SK-N-DZ (cell line): Measurements from ENCODE around the gene MTMR10.
A peak's percentile ranks its signal among the peaks of the same experiment; 100 is the strongest.

Experiments
- DNase-seq: peaks from one replicate; pipeline ENCODE4 v3.0.0-alpha.2; 2015; ENCODE audit warnings: low spot score

The MTMR10 gene

GRCh38 chr15:31013863-31014607, 22.6 kb upstream of the MTMR10 start:
- DNase-seq: no peak

GRCh38 chr15:31012455-31012854, 21.0 kb upstream of the MTMR10 start:
- no peak for DNase-seq

DNA sequence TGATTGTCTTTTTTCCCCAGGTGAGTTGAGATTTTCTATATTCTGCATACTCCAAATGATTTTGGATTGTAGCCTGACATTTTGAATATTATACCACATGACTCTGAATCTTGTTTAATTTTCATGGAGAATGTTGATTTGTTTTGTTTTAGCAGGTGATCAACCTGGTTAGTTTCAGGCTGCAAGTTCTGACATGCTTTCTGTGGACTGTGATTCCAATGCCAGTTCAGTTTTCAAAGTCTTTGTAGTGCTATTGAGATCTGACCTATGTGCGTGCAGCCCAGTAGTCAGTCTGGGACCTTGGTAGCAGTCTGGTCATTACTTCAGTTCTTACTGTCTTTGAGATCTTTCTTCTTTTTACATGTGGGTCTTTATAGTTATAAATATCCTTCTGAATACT, 18.6 kb upstream of the MTMR10 start:
- no peak for DNase-seq

DNA sequence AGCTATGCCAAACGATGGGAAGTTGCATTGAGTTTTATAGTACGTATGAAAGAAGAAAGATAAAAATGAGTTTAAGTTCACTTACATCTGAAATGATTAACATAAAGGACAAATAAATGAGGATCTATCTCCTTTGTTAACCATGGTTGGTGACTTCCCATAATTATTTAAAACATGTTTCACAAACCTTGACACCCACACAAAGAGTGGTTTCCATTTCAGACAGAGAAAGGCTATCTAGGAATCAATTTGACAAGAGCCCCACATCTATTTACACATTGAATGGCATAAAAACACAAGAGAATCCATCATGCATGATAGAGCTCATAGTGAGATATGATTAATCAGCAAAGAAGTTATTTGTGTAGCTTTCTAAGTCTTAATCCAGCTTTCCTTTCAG, 14.2 kb upstream of the MTMR10 start:
- no peak for DNase-seq

- DNase-seq: no peak
These were observed 12.8 kb upstream of the MTMR10 start for GRCh38 chr15:31004220-31004733.

GRCh38 chr15:31001702-31002101, 10.3 kb upstream of the MTMR10 start:
- no peak for DNase-seq

GRCh38 chr15:30999729-31000128, 8.3 kb upstream of the MTMR10 start:
- no peak for DNase-seq

DNA sequence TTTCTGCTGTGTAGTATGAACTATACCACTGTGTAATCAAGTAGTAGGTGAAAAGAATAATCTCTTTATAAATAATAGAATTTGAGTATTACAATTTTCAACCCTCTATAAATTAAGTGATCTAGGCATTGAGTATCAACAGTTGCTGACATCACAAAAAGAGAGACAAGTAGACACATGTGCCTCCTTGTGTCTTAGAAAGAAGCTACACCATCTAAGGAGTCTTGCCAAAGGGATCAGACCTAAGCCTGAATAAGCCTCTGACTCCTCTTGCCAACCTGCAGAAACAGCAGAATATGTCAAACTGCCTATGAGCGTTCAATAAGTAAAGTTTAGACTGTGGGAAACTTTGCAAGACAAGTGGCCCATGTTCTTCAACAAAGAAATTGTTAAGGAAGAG, 5.8 kb upstream of the MTMR10 start:
- DNase-seq: no peak

DNA sequence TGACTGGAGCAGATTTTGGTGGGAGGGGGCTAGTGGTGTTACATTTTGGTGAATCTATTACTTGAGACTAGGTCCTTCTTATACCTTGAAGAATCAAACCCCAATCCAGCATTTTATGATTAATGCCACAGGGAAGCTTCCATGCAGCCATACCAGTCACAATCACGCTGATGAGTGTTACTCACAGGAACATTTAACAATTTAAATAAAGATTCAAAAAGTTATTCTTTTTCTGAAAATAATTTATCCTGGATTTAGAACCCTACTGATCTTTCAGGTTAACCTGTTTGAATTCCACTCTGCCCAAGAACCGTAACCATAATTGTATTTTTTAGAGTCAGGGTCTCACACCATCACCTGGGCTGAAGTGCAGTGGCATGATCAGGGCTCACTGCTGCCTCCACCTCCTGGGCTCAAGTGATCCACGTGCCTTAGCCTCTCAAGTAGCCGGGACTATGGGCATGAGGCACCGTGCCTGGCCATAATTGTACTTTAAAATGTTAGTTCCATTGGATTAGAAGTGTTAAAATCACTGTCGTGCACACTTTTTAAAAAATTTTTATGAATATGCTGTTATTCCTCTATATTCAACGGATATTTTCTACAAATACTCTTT, 929 bp upstream of the MTMR10 start:
- peak; percentile 12 for DNase-seq

- DNase-seq: no peak
These were observed 778 bp downstream of the MTMR10 start for GRCh38 chr15:30990446-30991254.

DNA sequence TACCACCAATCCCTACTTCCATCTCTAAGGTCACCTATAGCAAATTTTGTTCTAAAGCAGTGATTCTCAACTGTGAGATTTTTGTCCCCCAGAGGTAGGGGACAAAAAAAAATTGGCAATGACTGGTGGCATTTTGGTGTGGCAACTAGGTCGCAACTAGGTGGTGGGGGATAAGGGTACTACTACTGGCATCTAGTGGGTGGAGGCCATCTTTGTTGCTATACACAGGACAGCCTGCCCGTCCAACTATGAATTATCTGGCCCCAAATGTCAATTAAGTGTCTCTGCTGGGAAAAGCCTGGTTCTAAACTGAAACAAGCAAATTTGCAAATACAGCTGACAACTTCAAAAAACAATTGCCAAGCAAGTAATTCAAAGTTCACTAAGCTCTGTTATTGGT, 1.4 kb downstream of the MTMR10 start:
- no peak for DNase-seq

DNA sequence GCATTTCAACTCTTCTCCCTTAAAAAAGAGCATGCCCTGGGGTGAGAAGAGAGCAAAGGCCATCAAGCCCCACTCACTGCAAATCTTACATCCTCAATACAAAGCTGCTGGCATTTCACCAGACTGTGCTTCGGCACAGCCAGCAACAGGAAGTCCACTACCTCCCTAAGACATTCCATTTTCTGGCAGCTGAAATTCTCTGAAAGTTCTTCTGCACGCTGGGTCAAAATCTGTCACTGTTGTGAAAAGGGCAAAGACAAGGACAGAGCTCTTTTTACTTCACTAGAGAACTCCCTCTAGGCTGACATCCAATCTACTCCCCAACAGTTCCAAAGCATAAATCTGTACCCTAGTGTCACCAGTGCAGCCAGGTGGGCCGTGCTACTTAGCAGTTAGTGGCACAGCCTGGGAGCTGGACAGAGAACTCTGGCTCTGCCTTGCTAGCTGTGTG, 6.3 kb downstream of the MTMR10 start:
- no peak for DNase-seq

GRCh38 chr15:30984542-30984941, 6.9 kb downstream of the MTMR10 start:
- DNase-seq: peak; percentile 29

- no peak for DNase-seq
These were observed 7.3 kb downstream of the MTMR10 start for GRCh38 chr15:30984118-30984517.

DNA sequence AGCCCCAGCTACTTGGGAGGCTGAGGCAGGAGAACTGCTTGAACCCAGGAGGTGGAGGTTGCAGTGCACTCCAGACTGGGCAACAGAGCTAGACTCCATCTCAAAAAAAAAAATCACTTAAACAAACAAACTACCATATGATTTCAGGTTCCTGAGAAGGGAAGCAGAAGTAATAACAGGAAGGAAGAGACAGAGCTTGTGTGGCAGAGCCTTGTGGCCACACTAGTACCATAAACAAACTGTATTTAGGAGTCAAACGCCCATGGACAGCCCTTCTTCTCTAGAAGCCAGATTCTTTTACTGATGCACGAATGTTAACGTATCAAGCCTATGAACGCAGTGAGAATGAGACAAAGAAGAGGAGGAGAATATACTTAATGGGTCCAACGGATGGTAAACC, 12.0 kb downstream of the MTMR10 start:
- no peak for DNase-seq

DNA sequence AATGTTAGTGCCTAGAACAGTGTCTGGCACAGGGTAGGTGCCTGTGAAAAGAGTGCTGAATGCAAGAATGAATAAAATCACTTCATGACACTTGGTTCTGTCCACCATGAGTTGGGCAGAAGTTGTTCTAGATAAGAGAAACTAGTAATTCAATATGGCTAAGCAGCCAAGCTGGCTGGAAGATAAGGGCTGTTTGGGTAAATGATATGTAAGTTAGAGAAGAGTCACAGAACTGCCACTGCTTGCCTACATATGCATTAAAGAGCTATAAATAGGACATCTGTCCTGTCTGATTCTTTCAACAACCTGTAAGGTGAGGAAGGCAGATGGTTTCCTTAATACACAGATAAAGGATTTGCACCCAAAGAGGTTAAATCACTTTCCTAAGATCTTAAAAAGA, 13.1 kb downstream of the MTMR10 start:
- DNase-seq: no peak

DNA sequence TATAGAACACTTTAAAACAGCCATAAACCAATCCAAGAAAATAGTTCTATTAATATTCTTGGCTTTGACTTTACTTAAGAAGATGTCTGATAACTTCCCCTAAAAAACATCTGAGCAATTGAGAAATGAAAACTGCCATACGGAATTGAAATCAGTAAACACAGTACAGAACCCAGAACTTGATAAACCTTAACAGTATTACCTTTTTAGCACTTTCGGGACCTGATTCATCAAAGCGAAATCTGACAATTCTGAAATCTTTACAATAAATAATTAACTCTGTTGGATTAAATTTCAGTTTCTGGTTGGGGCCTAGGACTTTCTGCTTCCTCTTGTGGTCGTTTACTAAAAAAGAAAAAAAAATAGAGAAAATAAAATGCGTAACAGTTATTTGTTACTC, 17.3 kb downstream of the MTMR10 start:
- no peak for DNase-seq

GRCh38 chr15:30973379-30973778, 18.0 kb downstream of the MTMR10 start:
- no peak for DNase-seq

DNA sequence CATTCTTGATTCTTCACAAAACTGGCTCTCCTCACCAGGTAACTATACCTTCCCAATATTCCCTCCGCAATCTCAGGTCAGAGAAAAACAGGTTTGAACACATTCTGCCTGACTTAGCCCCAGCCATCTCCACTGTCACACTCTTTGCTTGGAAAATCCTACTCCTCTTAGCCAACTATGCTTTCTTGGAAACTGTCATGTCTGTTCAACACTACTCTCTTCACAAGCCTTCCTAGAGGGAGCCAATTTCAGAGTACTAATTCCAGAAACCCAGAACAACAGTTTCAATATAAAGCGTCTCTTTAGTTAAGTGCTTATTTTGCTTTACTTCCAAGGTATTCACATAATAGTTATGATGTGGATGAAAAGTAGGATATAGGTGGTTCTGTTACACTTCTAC, 21.7 kb downstream of the MTMR10 start:
- no peak for DNase-seq

GRCh38 chr15:30963681-30964080, 27.7 kb downstream of the MTMR10 start:
- DNase-seq: no peak

GRCh38 chr15:30962659-30963058, 28.8 kb downstream of the MTMR10 start:
- no peak for DNase-seq

- DNase-seq: no peak
These were observed 29.3 kb downstream of the MTMR10 start for GRCh38 chr15:30962079-30962478.
